Measurements from ENCODE around the gene RNF144B.

Gene RNF144B

GRCh38 chr6:18492972-18493371 lies 105.8 kb downstream of the RNF144B start:
- DNase-seq, result no peak

- DNase-seq, result no peak
Measured at GRCh38 chr6:18493382-18493891, 106.3 kb downstream of the RNF144B start.

GRCh38 chr6:18493925-18494324 lies 106.8 kb downstream of the RNF144B start:
- no peak for DNase-seq

GRCh38 chr6:18495236-18495635 lies 108.1 kb downstream of the RNF144B start:
- no peak for DNase-seq

- DNase-seq, result no peak
Measured at GRCh38 chr6:18496462-18496861, 109.3 kb downstream of the RNF144B start.

GRCh38 chr6:18497006-18497405 lies 109.9 kb downstream of the RNF144B start:
- DNase-seq, result no peak

- no peak for DNase-seq
Measured at GRCh38 chr6:18498408-18498807, 111.3 kb downstream of the RNF144B start.

- DNase-seq, result no peak
Measured at GRCh38 chr6:18500921-18501662, 113.9 kb downstream of the RNF144B start.

GRCh38 chr6:18501663-18502013 lies 114.5 kb downstream of the RNF144B start:
- DNase-seq, result no peak

- DNase-seq, result no peak
Measured at GRCh38 chr6:18503206-18503592, 116.0 kb downstream of the RNF144B start.

- peak; percentile 64 to 77 for DNase-seq
Measured at GRCh38 chr6:18503593-18504231, 116.6 kb downstream of the RNF144B start.

GRCh38 chr6:18504232-18504596 lies 117.1 kb downstream of the RNF144B start:
- no peak for DNase-seq

- DNase-seq, result peak; percentile 73 to 89
Measured at GRCh38 chr6:18506382-18507017, 119.3 kb downstream of the RNF144B start.

- peak; percentile 90 to 97 for DNase-seq
Measured at GRCh38 chr6:18507018-18507415, 119.9 kb downstream of the RNF144B start.

GRCh38 chr6:18507561-18507960 lies 120.4 kb downstream of the RNF144B start:
- peak in 1 of 2 experiments; percentile 27 for DNase-seq

GRCh38 chr6:18509871-18510643 lies 122.9 kb downstream of the RNF144B start:
- DNase-seq, result no peak

- no peak for DNase-seq
Measured at GRCh38 chr6:18510644-18511033, 123.5 kb downstream of the RNF144B start.

- peak in 1 of 2 experiments; percentile 62 for DNase-seq
Measured at GRCh38 chr6:18511211-18511610, 124.1 kb downstream of the RNF144B start.

- DNase-seq, result no peak
Measured at GRCh38 chr6:18513253-18513798, 126.2 kb downstream of the RNF144B start.

- no peak for DNase-seq
Measured at GRCh38 chr6:18514180-18514579, 127.0 kb downstream of the RNF144B start.

- DNase-seq, result no peak
Measured at GRCh38 chr6:18515767-18516166, 128.6 kb downstream of the RNF144B start.
